NB4 (cell line): Measurements from ENCODE around the gene HCN3.

ENCODE experiments used
- DNase-seq: peaks from one replicate; pipeline ENCODE4 v3.0.0; 2010; ENCODE audit warnings: low read depth
- H3K4me3 ChIP-seq: one replicate; pipeline ENCODE4 v1.5.1; 2011; ENCODE audit warnings: mild to moderate bottlenecking, low read depth, low read length, moderate library complexity
- CTCF ChIP-seq: IDR thresholded peaks from one replicate; pipeline ENCODE4 v1.5.1; 2012; ENCODE audit warnings: low read depth, low read length
- MYC ChIP-seq: IDR thresholded peaks from 2 replicates; pipeline ENCODE4 v1.6.1; 2011; ENCODE audit warnings: low read depth, low read length
- POLR2A ChIP-seq: IDR thresholded peaks from 2 replicates; pipeline ENCODE4 v1.6.1; 2011; ENCODE audit warnings: mild to moderate bottlenecking; ENCODE audit not compliant: insufficient read length; ENCODE audit errors: extremely low read depth
- TF ChIP-seq, protein P1 (sequence below): IDR thresholded peaks from 2 replicates; pipeline ENCODE4 v1.6.1; 2011; ENCODE audit warnings: low read depth, low read length

The HCN3 gene

DNA sequence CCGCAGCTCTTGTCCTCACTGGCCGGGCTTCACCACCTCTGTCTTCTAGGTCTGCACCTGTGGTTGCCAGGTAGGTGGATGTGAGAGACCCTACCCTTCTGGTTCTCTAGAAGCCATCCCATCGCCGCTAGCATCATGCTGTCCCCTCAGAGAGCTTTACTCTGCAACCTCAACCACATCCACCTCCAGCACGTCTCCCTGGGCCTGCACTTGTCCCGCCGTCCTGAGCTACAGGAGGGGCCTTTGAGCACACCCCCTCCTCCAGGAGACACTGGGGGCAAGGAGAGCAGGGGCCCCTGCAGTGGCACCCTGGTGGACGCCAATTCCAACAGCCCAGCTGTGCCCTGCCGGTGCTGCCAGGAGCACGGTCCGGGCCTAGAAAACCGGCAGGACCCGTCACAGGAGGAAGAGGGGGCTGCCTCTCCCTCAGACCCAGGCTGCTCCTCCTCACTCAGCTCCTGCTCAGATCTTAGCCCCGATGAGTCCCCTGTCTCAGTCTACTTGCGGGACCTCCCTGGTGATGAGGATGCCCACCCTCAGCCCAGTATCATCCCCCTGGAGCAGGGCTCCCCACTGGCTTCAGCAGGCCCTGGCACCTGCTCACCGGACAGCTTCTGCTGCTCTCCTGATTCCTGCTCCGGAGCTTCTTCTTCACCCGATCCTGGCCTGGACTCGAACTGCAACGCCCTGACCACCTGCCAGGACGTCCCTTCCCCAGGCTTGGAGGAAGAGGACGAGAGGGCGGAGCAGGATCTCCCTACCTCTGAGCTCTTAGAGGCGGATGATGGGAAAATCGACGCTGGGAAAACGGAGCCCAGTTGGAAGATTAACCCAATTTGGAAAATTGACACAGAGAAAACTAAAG lies 44.6 kb downstream of the HCN3 start:
- no peak for DNase-seq
- no peak overlapping the region for H3K4me3 ChIP-seq
- TF ChIP-seq, protein P1, sequence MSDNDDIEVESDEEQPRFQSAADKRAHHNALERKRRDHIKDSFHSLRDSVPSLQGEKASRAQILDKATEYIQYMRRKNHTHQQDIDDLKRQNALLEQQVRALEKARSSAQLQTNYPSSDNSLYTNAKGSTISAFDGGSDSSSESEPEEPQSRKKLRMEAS = no peak
- no peak for TF ChIP-seq MYC
- TF ChIP-seq CTCF = no peak
- no peak for TF ChIP-seq POLR2A

DNA sequence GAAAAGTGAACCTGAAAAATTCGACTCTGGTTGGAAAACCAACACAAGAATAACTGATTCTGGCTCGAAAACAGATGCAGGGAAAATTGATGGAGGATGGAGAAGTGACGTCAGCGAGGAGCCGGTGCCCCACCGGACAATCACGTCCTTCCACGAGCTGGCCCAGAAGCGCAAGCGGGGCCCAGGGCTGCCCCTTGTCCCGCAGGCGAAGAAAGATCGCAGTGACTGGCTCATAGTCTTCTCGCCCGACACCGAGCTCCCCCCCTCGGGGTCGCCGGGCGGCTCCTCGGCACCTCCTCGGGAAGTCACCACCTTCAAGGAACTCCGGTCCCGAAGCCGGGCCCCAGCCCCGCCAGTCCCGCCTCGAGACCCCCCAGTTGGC lies 45.3 kb downstream of the HCN3 start:
- peak; percentile 41 for DNase-seq
- H3K4me3 ChIP-seq = peak overlapping the region; percentile 25
- TF ChIP-seq MYC (no peak), POLR2A (no peak), CTCF (no peak)
- TF ChIP-seq, protein P1 = no peak

- H3K4me3 ChIP-seq = peak overlapping the region; percentile 71
- DNase-seq = peak; percentile 88
- TF ChIP-seq, protein P1 = peak; percentile 41
- TF ChIP-seq POLR2A (no peak), MYC (peak; percentile 19; the same call in 1 of the 2 replicates), CTCF (peak; percentile 76)
These were observed 45.9 kb downstream of the HCN3 start for GRCh38 chr1:155322953-155323728.

DNA sequence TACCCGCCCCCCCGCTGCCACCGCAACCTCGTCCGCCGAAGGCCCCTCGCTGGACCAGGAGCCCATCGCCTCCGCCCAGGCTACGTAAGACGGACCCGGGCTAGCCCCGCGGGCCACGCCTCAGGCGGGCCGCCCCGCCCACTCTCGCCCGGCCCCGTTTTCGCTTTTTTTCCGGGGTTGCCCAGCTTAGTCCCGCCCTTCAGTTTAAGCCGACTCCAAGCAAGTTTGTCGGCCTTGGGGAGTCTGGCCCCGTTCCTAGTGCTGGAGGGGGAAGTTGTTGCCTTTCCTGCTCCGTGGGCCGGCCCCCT lies 46.4 kb downstream of the HCN3 start:
- TF ChIP-seq, protein P1 = no peak
- TF ChIP-seq POLR2A = peak; percentile 43
- peak; percentile 91 for DNase-seq
- peak overlapping the region; percentile 71 for H3K4me3 ChIP-seq

- H3K4me3 ChIP-seq = peak overlapping the region; percentile 78
- TF ChIP-seq, protein P1 = peak; percentile 98
- TF ChIP-seq CTCF (no peak), MYC (peak; percentile 62), POLR2A (peak; percentile 24)
- DNase-seq = peak; percentile 97
These were observed 46.9 kb downstream of the HCN3 start for GRCh38 chr1:155324037-155324716.
